NB4 (cell line): ENCODE results near the gene MRPS17.
A peak's percentile ranks its signal among the peaks of the same experiment; 100 is the strongest.

Experiments used
- DNase-seq: peaks from one replicate; pipeline ENCODE4 v3.0.0; 2010; ENCODE audit warnings: low read depth
- H3K4me3 ChIP-seq: one replicate; pipeline ENCODE4 v1.5.1; 2011; ENCODE audit warnings: mild to moderate bottlenecking, low read depth, low read length, moderate library complexity
- MAX ChIP-seq: IDR thresholded peaks from 2 replicates; pipeline ENCODE4 v1.6.1; 2011; ENCODE audit warnings: low read depth, low read length
- MYC ChIP-seq: IDR thresholded peaks from 2 replicates; pipeline ENCODE4 v1.6.1; 2011; ENCODE audit warnings: low read depth, low read length
- POLR2A ChIP-seq: IDR thresholded peaks from 2 replicates; pipeline ENCODE4 v1.6.1; 2011; ENCODE audit warnings: mild to moderate bottlenecking; ENCODE audit not compliant: insufficient read length; ENCODE audit errors: extremely low read depth
- TF ChIP-seq, protein P1 (sequence below): IDR thresholded peaks from one replicate; pipeline ENCODE4 v1.5.1; 2012; ENCODE audit warnings: low read depth, low read length

Gene MRPS17

DNA sequence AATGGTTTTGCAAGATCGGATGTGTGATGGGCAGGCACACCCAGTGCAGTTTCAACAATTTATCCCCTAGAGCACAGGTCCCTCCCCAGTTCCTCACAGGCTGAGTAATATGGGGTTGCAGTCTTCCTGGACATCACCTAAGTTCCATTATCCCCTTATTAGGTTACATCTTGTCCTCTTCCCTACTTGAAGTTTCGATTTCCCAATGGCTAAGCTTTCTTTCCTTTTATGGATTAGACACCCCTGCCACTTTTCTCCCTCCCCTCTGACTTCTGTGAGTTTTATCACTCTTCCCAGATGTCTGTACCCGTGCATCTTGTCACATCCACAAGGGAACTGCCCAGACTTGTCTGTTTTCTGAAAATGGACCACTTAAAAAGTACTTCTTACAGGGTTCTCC, 10.3 kb downstream of the MRPS17 start:
- DNase-seq, result no peak
- H3K4me3 ChIP-seq, result no peak overlapping the region
- TF ChIP-seq MYC (no peak), POLR2A (no peak), MAX (no peak)
- TF ChIP-seq, protein P1, sequence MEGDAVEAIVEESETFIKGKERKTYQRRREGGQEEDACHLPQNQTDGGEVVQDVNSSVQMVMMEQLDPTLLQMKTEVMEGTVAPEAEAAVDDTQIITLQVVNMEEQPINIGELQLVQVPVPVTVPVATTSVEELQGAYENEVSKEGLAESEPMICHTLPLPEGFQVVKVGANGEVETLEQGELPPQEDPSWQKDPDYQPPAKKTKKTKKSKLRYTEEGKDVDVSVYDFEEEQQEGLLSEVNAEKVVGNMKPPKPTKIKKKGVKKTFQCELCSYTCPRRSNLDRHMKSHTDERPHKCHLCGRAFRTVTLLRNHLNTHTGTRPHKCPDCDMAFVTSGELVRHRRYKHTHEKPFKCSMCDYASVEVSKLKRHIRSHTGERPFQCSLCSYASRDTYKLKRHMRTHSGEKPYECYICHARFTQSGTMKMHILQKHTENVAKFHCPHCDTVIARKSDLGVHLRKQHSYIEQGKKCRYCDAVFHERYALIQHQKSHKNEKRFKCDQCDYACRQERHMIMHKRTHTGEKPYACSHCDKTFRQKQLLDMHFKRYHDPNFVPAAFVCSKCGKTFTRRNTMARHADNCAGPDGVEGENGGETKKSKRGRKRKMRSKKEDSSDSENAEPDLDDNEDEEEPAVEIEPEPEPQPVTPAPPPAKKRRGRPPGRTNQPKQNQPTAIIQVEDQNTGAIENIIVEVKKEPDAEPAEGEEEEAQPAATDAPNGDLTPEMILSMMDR, result no peak

DNA sequence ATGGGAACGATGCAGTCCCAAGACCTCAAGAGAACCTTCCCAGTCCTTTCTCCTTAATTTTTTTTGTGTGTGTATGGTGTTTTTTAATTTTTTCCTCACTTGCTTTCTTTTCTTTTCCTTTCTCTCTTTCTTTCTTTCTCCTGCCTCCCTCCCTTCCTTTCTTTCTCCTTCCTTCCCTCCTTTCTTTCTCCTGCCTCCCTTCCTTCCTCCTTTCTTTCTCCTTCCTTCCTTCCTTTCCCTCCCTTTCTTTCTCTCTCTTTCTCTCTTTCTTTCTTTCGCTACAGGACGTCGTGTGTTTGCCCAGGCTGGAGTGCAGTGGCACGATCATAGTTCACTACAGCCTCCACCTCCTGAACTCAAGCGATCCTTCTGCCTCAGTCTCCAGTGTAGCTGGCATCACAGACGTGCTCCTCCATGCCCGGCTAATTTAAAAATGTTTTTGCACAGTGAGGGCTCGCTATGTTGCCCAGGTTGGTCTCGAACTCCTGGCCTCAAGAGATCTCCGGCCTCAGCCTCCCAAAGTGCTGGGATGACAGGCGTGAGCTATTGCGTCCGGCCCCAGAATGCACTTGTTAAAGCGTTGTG, 12.0 kb downstream of the MRPS17 start:
- DNase-seq, result no peak
- TF ChIP-seq POLR2A, result no peak
- no peak for TF ChIP-seq MAX
- TF ChIP-seq, protein P1, result no peak
- no peak for TF ChIP-seq MYC
- peak overlapping the region; percentile 51 for H3K4me3 ChIP-seq

DNA sequence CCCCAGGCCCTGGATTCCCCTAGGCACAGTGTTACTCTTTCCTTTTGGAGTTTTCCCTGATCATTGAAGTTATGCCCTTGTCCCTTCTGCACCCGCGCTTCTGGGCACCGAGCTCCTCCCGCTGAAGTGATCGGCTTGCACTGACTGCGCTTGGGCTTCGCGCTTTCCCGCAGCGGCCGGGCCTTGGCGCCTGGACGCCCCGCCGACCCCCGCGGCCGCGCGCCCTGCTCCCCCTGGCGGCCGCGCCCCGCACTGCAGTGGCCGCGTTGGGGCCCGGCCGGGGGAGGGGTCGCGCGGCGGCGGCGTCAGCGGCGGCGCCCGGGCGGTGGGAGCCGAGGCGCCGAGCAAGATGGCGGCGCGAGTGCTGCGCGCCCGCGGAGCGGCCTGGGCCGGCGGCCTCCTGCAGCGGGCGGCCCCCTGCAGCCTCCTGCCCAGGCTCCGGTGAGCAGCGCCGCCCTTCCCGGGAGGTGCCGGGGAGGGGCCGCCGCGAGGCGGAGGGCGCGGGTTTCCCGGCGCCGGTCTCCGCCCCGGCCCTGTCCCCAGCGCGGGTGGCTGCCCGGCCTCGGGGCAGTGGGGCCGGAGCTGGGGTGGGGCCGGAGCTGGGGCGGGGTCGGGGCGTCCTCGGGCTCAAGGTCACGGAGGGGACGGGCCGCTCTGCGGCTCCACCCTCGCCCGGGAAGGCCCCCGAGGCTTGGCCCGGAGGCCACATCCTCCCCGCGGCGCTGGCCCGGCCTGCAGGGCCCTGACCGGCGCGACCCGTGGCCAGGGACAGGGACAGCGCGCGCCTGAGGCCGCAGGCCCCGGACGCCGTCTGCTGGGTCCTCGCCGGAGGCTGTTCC, 12.8 kb downstream of the MRPS17 start, which contains the start of gene NIPSNAP2:
Gene NIPSNAP2, plus strand, starts transcription at position 325 of the 839 bp plus-strand sequence. Its CDS starts 25 bp downstream, at position 350.
- DNase-seq, result peak; percentile 86
- no peak for TF ChIP-seq MYC
- peak; percentile 82 for TF ChIP-seq POLR2A
- peak; percentile 19; the same call in 1 of the 2 replicates for TF ChIP-seq MAX
- TF ChIP-seq, protein P1, result peak; percentile 21

GRCh38 chr7:55965100-55965470, 13.4 kb downstream of the MRPS17 start:
- DNase-seq, result no peak
- peak overlapping the region; percentile 78 for H3K4me3 ChIP-seq
- TF ChIP-seq MAX (no peak; the same call in 1 of the 2 replicates), MYC (no peak)
- TF ChIP-seq, protein P1, result no peak

More for the DNA sequence above, 12.8 kb downstream of the MRPS17 start, which contains the start of gene NIPSNAP2:
- peak within 1 kb of the TSS; percentile 78 for H3K4me3 ChIP-seq

DNA sequence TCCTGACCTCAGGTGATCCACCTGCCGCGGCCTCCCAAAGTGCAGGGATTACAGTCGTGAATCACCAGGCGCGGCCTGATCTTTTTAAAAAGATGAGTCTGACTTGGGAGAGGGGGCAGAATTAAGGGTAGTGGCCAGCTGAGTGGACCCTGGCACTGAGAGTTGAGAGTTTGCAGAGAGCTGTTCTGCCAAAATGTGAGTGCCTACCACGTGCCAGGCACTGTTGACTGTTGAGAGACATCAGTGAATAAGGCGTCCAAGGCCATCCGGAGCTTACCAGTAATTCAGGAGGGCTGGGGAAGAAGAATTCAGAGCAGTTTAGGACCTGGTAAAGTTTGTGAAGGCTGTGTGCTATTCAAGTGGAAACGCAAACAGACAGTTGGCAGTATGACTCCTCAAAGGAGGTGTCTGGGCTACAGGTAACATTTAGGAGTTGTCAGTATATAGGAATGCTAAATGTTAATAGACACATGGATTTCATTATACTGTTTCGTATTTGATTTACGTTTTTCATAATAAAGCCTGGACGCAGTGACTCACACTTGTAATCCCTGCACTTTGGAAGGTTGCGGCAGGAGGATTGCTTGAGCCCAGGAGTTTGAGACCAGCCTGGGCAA, 14.2 kb downstream of the MRPS17 start:
- no peak overlapping the region for H3K4me3 ChIP-seq
- no peak for TF ChIP-seq POLR2A
- no peak for TF ChIP-seq MYC
- TF ChIP-seq MAX, result no peak
- TF ChIP-seq, protein P1, result no peak
- DNase-seq, result no peak
